ENCODE measurements around the gene VGLL2.
A peak's percentile ranks its signal among the peaks of the same experiment; 100 is the strongest.

VGLL2 gene

DNA sequence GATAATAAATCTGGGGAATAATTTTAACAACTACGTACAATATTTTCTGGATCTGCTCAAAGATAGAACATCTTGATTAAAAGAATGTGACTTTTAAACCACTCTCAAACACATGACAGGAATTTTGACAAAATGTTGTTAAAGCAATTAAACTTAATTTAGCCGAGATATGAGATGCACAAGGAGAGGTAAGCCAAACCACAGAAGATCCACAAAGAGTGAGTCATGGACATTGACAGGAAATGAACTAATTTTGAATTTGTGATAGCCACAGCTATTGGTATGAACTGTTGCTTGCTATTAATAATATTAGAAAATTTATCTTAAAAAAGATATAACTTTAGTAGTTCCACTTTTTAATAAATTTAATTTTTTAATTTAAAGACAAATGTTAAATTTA lies 27.8 kb upstream of the VGLL2 start:
- TF ChIP-seq YY1 (IDR thresholded peaks at IDR 0.05; ENCODE audit: low read depth), result no peak
- TF ChIP-seq CEBPB (IDR thresholded peaks at IDR 0.05), result no peak
- TF ChIP-seq CREB1 (IDR thresholded peaks at IDR 0.05; ENCODE audit: low read depth), result no peak
- no peak for TF ChIP-seq TCF12 (IDR thresholded peaks at IDR 0.05; ENCODE audit: low read depth)
- TF ChIP-seq, protein P1, sequence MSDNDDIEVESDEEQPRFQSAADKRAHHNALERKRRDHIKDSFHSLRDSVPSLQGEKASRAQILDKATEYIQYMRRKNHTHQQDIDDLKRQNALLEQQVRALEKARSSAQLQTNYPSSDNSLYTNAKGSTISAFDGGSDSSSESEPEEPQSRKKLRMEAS (IDR thresholded peaks at IDR 0.05), result no peak
- no peak for TF ChIP-seq EGR1 (IDR thresholded peaks at IDR 0.05)
- no peak for TF ChIP-seq FOXM1 (IDR thresholded peaks at IDR 0.05; ENCODE audit: borderline replicate concordance, low read depth)
- TF ChIP-seq ZBTB7A (IDR thresholded peaks at IDR 0.05; ENCODE audit: low read depth), result no peak
- no peak for TF ChIP-seq EP300 (IDR thresholded peaks at IDR 0.05; ENCODE audit: borderline replicate concordance)
- TF ChIP-seq, protein P2, sequence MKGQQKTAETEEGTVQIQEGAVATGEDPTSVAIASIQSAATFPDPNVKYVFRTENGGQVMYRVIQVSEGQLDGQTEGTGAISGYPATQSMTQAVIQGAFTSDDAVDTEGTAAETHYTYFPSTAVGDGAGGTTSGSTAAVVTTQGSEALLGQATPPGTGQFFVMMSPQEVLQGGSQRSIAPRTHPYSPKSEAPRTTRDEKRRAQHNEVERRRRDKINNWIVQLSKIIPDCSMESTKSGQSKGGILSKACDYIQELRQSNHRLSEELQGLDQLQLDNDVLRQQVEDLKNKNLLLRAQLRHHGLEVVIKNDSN (IDR thresholded peaks at IDR 0.05), result no peak
- TF ChIP-seq RAD21 (IDR thresholded peaks at IDR 0.05; ENCODE audit: low read depth), result no peak
- no peak for TF ChIP-seq NFIC (IDR thresholded peaks at IDR 0.05)

DNA sequence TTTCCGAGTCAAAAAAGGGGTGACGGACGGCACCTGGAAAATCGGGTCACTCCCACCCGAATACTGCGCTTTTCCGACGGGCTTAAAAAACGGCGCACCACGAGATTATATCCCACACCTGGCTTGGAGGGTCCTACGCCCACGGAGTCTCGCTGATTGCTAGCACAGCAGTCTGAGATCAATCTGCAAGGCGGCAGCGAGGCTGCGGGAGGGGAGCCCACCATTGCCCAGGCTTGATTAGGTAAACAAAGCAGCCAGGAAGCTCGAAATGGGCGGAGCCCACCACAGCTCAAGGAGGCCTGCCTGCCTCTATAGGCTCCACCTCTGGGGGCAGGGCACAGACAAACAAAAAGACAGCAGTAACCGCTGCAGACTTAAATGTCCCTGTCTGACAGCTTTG lies 20.4 kb upstream of the VGLL2 start:
- TF ChIP-seq YY1 (IDR thresholded peaks at IDR 0.05; ENCODE audit: low read depth), result 0 out of 2 replicates have a peak, but pooled peaks have one; percentile 21

DNA sequence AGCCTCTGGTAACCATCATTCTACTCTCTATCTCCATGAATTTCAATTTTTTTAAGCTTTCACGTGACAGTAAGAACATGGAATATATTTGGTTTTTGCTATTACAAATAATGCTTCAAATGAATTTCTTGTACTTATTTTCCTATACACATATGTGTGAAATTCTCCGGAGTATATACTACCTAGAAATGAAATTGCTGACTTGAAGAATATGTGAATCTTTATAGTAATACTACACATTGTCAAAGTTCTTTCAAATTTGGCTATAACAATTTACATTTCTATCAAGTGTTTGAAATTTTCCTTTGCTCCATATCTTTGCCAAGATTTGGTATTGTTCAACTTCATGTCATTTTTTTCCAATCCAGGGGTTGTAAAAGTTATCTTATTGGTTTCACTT lies 11.6 kb upstream of the VGLL2 start:
- no peak for TF ChIP-seq EGR1 (IDR thresholded peaks at IDR 0.05)
- TF ChIP-seq EP300 (IDR thresholded peaks at IDR 0.05; ENCODE audit: borderline replicate concordance), result no peak
- TF ChIP-seq, protein P2 (IDR thresholded peaks at IDR 0.05), result no peak

DNA sequence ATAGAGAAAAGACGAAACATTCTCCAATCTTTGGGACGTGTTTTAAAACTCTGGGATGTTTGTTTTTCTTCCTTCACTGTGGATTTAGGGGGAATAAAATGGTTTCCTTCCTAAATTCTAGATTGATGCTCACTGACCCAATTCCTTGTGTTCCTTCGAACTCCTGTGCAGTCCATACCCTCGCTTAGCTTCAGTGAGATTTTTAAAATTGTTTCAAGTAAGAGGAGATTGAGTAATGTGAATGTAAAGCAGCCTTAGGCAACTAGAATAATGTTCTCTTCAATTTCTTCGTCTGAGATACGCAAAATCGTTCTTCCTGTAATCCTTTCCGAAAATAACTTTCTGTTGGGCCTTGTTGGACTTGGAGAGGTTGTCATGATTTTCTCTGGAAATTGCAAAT lies 2.6 kb upstream of the VGLL2 start:
- no peak for TF ChIP-seq FOXM1 (IDR thresholded peaks at IDR 0.05; ENCODE audit: borderline replicate concordance, low read depth)
- TF ChIP-seq CREB1 (IDR thresholded peaks at IDR 0.05; ENCODE audit: low read depth), result no peak
- TF ChIP-seq, protein P3, sequence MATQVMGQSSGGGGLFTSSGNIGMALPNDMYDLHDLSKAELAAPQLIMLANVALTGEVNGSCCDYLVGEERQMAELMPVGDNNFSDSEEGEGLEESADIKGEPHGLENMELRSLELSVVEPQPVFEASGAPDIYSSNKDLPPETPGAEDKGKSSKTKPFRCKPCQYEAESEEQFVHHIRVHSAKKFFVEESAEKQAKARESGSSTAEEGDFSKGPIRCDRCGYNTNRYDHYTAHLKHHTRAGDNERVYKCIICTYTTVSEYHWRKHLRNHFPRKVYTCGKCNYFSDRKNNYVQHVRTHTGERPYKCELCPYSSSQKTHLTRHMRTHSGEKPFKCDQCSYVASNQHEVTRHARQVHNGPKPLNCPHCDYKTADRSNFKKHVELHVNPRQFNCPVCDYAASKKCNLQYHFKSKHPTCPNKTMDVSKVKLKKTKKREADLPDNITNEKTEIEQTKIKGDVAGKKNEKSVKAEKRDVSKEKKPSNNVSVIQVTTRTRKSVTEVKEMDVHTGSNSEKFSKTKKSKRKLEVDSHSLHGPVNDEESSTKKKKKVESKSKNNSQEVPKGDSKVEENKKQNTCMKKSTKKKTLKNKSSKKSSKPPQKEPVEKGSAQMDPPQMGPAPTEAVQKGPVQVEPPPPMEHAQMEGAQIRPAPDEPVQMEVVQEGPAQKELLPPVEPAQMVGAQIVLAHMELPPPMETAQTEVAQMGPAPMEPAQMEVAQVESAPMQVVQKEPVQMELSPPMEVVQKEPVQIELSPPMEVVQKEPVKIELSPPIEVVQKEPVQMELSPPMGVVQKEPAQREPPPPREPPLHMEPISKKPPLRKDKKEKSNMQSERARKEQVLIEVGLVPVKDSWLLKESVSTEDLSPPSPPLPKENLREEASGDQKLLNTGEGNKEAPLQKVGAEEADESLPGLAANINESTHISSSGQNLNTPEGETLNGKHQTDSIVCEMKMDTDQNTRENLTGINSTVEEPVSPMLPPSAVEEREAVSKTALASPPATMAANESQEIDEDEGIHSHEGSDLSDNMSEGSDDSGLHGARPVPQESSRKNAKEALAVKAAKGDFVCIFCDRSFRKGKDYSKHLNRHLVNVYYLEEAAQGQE (IDR thresholded peaks at IDR 0.05; ENCODE audit: low read depth), result no peak
- no peak for TF ChIP-seq EP300 (IDR thresholded peaks at IDR 0.05; ENCODE audit: borderline replicate concordance)
- TF ChIP-seq, protein P2 (IDR thresholded peaks at IDR 0.05), result no peak
- no peak for TF ChIP-seq EGR1 (IDR thresholded peaks at IDR 0.05)
- TF ChIP-seq TAF1 (IDR thresholded peaks at IDR 0.05; ENCODE audit: low read depth), result no peak
- no peak for TF ChIP-seq NFIC (IDR thresholded peaks at IDR 0.05)
- TF ChIP-seq, protein P1 (IDR thresholded peaks at IDR 0.05), result no peak
- no peak for TF ChIP-seq TCF12 (IDR thresholded peaks at IDR 0.05; ENCODE audit: low read depth)
- no peak for TF ChIP-seq TEAD4 (IDR thresholded peaks at IDR 0.05)
- TF ChIP-seq ZBTB7A (IDR thresholded peaks at IDR 0.05; ENCODE audit: low read depth), result no peak
- TF ChIP-seq RAD21 (IDR thresholded peaks at IDR 0.05; ENCODE audit: low read depth), result no peak
- TF ChIP-seq YY1 (IDR thresholded peaks at IDR 0.05; ENCODE audit: low read depth), result no peak
- no peak for TF ChIP-seq CEBPB (IDR thresholded peaks at IDR 0.05)

DNA sequence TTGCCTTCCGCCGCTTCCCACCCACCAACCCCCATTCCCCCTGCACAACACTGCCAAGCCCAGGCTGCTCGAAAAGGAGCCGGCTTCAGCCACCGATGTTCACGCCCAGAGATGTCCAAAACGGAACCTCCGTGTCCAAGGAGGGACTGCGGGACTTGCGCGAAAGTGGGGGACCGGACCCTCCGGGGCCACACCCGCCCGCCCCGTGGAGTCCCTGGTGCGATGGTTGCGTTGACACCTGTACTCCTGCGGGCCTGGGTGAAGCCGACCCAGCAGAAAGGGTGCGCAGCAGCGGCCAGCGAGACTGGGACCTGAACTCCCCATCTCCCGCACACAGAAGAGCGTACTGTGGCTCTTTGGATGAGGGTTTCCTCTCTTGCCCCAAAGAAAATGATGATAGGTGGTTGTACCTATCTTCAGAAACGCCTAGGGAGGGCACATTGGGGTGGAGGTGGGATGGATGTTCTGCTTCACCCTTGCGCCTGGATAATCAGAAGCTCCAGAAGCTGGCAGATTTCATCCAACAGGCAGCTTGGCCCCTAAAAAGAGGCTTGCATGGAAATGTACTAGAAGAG lies 1.9 kb upstream of the VGLL2 start:
- TF ChIP-seq TAF1 (IDR thresholded peaks at IDR 0.05; ENCODE audit: low read depth) (no peak), YY1 (IDR thresholded peaks at IDR 0.05; ENCODE audit: low read depth) (no peak), FOXM1 (IDR thresholded peaks at IDR 0.05; ENCODE audit: borderline replicate concordance, low read depth) (no peak), EP300 (IDR thresholded peaks at IDR 0.05; ENCODE audit: borderline replicate concordance) (no peak), ZBTB7A (IDR thresholded peaks at IDR 0.05; ENCODE audit: low read depth) (no peak)

DNA sequence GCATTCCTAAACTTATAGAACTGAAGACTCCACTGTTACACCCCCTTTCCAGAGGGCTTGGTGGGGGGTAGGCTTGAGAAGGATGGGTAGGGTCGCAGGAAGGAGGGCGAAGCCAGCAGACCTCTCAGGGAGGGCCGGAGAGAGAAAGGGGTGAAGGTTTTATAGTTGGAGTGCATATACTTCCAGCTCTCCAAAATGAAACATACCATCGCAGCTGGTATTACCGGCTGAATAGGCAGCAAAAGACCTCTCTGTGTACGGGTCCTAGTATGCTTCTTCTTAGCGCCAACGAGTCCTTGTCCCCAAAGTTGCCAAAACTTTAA lies 1.0 kb upstream of the VGLL2 start:
- TF ChIP-seq TCF12 (IDR thresholded peaks at IDR 0.05; ENCODE audit: low read depth) (no peak), CEBPB (IDR thresholded peaks at IDR 0.05) (no peak), TEAD4 (IDR thresholded peaks at IDR 0.05) (no peak), EP300 (IDR thresholded peaks at IDR 0.05; ENCODE audit: borderline replicate concordance) (no peak), FOXM1 (IDR thresholded peaks at IDR 0.05; ENCODE audit: borderline replicate concordance, low read depth) (no peak)

DNA sequence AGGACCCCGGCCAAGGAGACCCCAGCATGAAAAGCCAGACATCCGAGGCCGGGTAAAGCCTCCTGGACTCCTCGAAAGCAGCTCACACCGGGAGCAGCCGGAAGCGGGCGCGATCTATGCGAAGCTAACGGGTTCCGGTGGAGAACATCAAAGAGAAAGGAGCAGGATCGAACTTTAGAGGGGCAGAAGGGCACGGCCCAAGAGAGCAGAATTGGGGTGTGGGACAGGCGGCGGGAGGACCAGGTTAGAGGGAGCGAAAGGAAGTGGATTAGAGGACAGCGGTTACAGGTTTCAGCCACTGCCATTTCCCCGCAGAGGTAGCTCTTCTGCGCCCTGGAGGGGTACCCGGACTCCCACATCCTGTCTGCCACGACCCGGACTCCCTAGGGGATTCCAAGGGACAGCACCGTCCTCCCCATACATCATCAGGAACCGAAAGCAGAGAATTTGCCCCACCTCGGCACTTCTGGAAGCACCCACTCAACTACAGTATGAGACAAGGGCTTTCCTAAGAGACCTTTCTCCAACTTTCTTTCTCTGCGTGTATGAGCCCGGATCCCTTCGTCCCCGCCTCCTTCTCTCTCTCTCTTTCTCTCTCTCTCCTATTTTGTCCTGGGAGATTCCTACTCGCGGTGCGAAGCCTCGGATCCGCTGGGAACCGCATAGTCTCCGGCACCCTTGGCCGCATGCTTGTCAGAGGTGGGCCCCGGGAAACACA lies 507 bp upstream of the VGLL2 start:
- TF ChIP-seq, protein P3 (IDR thresholded peaks at IDR 0.05; ENCODE audit: low read depth), result no peak
- TF ChIP-seq ZBTB7A (IDR thresholded peaks at IDR 0.05; ENCODE audit: low read depth) (no peak), CEBPB (IDR thresholded peaks at IDR 0.05) (no peak), FOXM1 (IDR thresholded peaks at IDR 0.05; ENCODE audit: borderline replicate concordance, low read depth) (no peak), CREB1 (IDR thresholded peaks at IDR 0.05; ENCODE audit: low read depth) (no peak), TAF1 (IDR thresholded peaks at IDR 0.05; ENCODE audit: low read depth) (no peak), EP300 (IDR thresholded peaks at IDR 0.05; ENCODE audit: borderline replicate concordance) (no peak), EGR1 (IDR thresholded peaks at IDR 0.05) (no peak), TEAD4 (IDR thresholded peaks at IDR 0.05) (no peak), YY1 (IDR thresholded peaks at IDR 0.05; ENCODE audit: low read depth) (no peak), TCF12 (IDR thresholded peaks at IDR 0.05; ENCODE audit: low read depth) (no peak), NFIC (IDR thresholded peaks at IDR 0.05) (no peak), RAD21 (IDR thresholded peaks at IDR 0.05; ENCODE audit: low read depth) (no peak)
- TF ChIP-seq, protein P2 (IDR thresholded peaks at IDR 0.05), result no peak
- TF ChIP-seq, protein P1 (IDR thresholded peaks at IDR 0.05), result no peak

Measured in Ishikawa (cell line).